Keratinocyte (primary cell): Measurements from ENCODE around the gene PROSER1. TPM values are rescaled to one million over a fixed set of nuclear protein-coding genes. Genes with fewer than 3 reads are reported as not detected.
A peak's percentile ranks its signal among the peaks of the same experiment; 100 is the strongest.

Source experiments
- DNase-seq: peaks from one replicate; pipeline ENCODE4 v3.0.0-alpha.2; 2011; ENCODE audit warnings: low read depth, missing footprints, low spot score
- FAIRE-seq: peaks from 2 replicates; lab custom pipeline; 2011; peaks lifted over from hg19 to GRCh38; lab: Jason Lieb, UNC
- H2AFZ ChIP-seq: 2 replicates; pipeline ENCODE4 v1.6.0; 2012; ENCODE audit warnings: low read length, control low read depth, inconsistent platforms; ENCODE audit not compliant: control insufficient read depth
- H3K27ac ChIP-seq: 2 replicates; pipeline ENCODE4 v1.5.1; 2011; ENCODE audit warnings: low read length; ENCODE audit not compliant: control insufficient read depth, insufficient read depth
- H3K27me3 ChIP-seq: 3 replicates; pipeline ENCODE4 v1.6.0; 2011; ENCODE audit warnings: low read length; ENCODE audit not compliant: control insufficient read depth, insufficient read depth; ENCODE audit errors: extremely low read depth
- H3K36me3 ChIP-seq, 2 experiments: 2 replicates in 1 of 2; 3 replicates in 1 of 2; pipeline ENCODE4 v1.5.1; 2011; ENCODE audit warnings: low read length in 2 of 2, mild to moderate bottlenecking in 1 of 2; ENCODE audit not compliant: control insufficient read depth in 2 of 2, insufficient read depth in 2 of 2; ENCODE audit errors: extremely low read depth in 1 of 2
- H3K4me1 ChIP-seq: 3 replicates; pipeline ENCODE4 v1.5.1; 2011; ENCODE audit warnings: low read length; ENCODE audit not compliant: control insufficient read depth, insufficient read depth; ENCODE audit errors: extremely low read depth
- H3K4me2 ChIP-seq: 3 replicates; pipeline ENCODE4 v1.6.0; 2011; ENCODE audit warnings: low read depth, low read length; ENCODE audit not compliant: control insufficient read depth, insufficient read depth; ENCODE audit errors: extremely low read depth
- H3K4me3 ChIP-seq, 3 experiments: fragments of 200-600 bp in 1 of 3; sonication (generic) in 1 of 3; 2 replicates in 2 of 3; 3 replicates in 1 of 3; pipeline ENCODE4 v1.5.1; 2011 to 2016; ENCODE audit warnings: low read length in 3 of 3, mild to moderate bottlenecking in 3 of 3, control low read depth in 2 of 3, inconsistent platforms in 1 of 3, low read depth in 1 of 3, mixed read lengths in 1 of 3, mixed run types in 1 of 3, moderate library complexity in 1 of 3; ENCODE audit not compliant: control insufficient read depth in 2 of 3, insufficient read depth in 2 of 3; ENCODE audit errors: extremely low read depth in 1 of 3
- H3K79me2 ChIP-seq: 2 replicates; pipeline ENCODE4 v1.6.0; 2012; ENCODE audit warnings: low read length; ENCODE audit not compliant: control insufficient read depth, insufficient read depth
- H3K9ac ChIP-seq: 3 replicates; pipeline ENCODE4 v1.6.0; 2011; ENCODE audit warnings: low read length; ENCODE audit not compliant: control insufficient read depth, insufficient read depth; ENCODE audit errors: extremely low read depth
- H3K9me1 ChIP-seq: 3 replicates; pipeline ENCODE4 v1.6.0; 2011; ENCODE audit warnings: low read length; ENCODE audit not compliant: control insufficient read depth, insufficient read depth; ENCODE audit errors: extremely low read depth
- H3K9me3 ChIP-seq: 2 replicates; pipeline ENCODE4 v1.5.1; 2012; ENCODE audit warnings: low read depth, low read length; ENCODE audit not compliant: control insufficient read depth
- H4K20me1 ChIP-seq: 3 replicates; pipeline ENCODE4 v1.6.0; 2011; ENCODE audit warnings: low read length; ENCODE audit not compliant: control insufficient read depth, insufficient read depth; ENCODE audit errors: extremely low read depth
- EZH2 ChIP-seq: IDR thresholded peaks from one replicate; pipeline ENCODE4 v1.6.1; 2012; ENCODE audit warnings: inconsistent platforms, mild to moderate bottlenecking, low read length, moderate library complexity
- dilution Hi-C: fragments of 300-500 bp; cut with MboI; formaldehyde crosslinking; loops from one replicate; pipeline ENCODE4 v1.7.0; 2020; ENCODE audit warnings: low sequenced_read_pairs; ENCODE audit not compliant: extremely low pct_ligation_motif_present
- polyA plus RNA-seq, 5 experiments: library from polyadenylated mRNA; depleted of rRNA in 3 of 5; stranded (reverse) in 3 of 5; stranded (forward) in 1 of 5; unstranded in 1 of 5; fragments of >200 nt; gene quantifications; 1 replicate in 1 of 5; 2 replicates in 3 of 5; 3 replicates in 1 of 5; pipeline versions ENCODE4 v1.2.1 to v1.2.3, GENCODE V29; 2011 to 2012; ENCODE audit warnings: missing spikeins in 2 of 5, low read depth in 1 of 5, low replicate concordance in 1 of 5
- TF ChIP-seq, protein P1 (sequence below), 3 experiments: IDR thresholded peaks in 1 of 3; conservative IDR thresholded peaks in 1 of 3; optimal IDR thresholded peaks in 1 of 3; 2 replicates in 2 of 3; 3 replicates in 1 of 3; pipeline versions ENCODE3 to v1.5.1; 2011; ENCODE audit warnings: low read length in 3 of 3, mild to moderate bottlenecking in 3 of 3, moderate library complexity in 2 of 3, control low read depth in 1 of 3, inconsistent platforms in 1 of 3; ENCODE audit not compliant: insufficient read depth in 2 of 3; ENCODE audit errors: extremely low read depth in 1 of 3

Gene PROSER1
- polyA plus RNA-seq, 1 donor (not counting 4 experiments of a cell fraction or from before 2014, with no cell fraction given) = 16.9 TPM

DNA sequence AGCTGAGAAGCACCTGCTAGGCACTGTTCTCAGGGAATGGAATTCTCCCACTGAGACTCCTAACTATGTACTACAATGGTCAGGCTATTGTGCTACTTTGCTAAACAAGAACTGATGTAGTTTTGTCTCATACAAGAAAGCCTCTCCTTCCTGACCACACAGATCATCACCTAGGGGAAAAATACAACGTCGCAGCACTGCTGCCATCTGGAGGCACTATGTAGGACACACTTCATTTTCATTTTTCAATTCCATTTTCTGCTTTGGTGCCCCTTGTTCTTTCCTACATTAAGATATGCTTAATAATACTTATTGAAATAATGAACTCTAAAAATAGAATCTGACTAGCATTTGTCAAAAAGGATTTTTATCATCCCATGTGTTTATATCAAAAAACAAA lies 21.1 kb downstream of the PROSER1 start:
- no peaks in the 10 kb centered on the region for H3K9me1 ChIP-seq
- DNase-seq (no peak), FAIRE-seq (peak; percentile 85)
- H3K27me3 ChIP-seq = no peaks in the 10 kb centered on the region
- dilution Hi-C loops = no loop called here
- H3K4me3 ChIP-seq = no peak overlapping the region
- H4K20me1 ChIP-seq = no peaks in the 10 kb centered on the region
- no peak for TF ChIP-seq EZH2
- TF ChIP-seq, protein P1, sequence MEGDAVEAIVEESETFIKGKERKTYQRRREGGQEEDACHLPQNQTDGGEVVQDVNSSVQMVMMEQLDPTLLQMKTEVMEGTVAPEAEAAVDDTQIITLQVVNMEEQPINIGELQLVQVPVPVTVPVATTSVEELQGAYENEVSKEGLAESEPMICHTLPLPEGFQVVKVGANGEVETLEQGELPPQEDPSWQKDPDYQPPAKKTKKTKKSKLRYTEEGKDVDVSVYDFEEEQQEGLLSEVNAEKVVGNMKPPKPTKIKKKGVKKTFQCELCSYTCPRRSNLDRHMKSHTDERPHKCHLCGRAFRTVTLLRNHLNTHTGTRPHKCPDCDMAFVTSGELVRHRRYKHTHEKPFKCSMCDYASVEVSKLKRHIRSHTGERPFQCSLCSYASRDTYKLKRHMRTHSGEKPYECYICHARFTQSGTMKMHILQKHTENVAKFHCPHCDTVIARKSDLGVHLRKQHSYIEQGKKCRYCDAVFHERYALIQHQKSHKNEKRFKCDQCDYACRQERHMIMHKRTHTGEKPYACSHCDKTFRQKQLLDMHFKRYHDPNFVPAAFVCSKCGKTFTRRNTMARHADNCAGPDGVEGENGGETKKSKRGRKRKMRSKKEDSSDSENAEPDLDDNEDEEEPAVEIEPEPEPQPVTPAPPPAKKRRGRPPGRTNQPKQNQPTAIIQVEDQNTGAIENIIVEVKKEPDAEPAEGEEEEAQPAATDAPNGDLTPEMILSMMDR (optimal IDR thresholded peaks at IDR 0.05 in 1 of 3, IDR thresholded peaks at IDR 0.05 in 1 of 3, conservative IDR thresholded peaks at IDR 0.05 in 1 of 3; ENCODE audit: extremely low read depth in 1 of 3, insufficient read depth in 2 of 3, low read length in 3 of 3) = peak; percentile 56 to 75 (median 66)
- H3K9me3 ChIP-seq = no peaks in the 10 kb centered on the region
- no peaks in the 10 kb centered on the region for H3K79me2 ChIP-seq
- H2AFZ ChIP-seq = no peak overlapping the region
- H3K27ac ChIP-seq = no peak overlapping the region
- no peak overlapping the region for H3K9ac ChIP-seq
- no peaks in the 10 kb centered on the region for H3K4me1 ChIP-seq
- peaks cover 20 to 25% of the 10 kb centered on the region in 2 experiments for H3K36me3 ChIP-seq
- H3K4me2 ChIP-seq = no peak overlapping the region

DNA sequence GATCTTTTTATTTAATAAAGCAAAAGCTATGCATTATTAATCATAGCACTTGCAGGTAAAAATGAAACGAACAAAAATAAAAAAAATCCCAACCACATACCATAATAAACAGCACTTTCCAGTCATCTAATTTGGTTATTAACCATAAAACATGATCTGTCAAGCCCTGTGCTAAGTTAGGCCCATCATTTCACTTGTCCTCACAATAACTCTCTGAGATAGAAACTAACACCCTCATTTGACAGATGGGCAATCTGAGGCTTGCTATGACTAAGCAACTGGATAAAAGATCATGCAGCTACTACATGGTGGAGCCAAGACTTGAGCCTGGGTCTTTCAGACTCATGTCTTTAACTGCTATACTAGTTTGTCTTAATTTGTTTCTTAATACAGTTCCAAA lies 21.8 kb downstream of the PROSER1 start:
- Histone ChIP-seq H3K9me3 (no peaks in the 10 kb centered on the region), H4K20me1 (no peaks in the 10 kb centered on the region), H3K4me2 (no peak overlapping the region), H3K36me3 (peaks cover 20 to 24% of the 10 kb centered on the region in 2 experiments), H3K79me2 (no peaks in the 10 kb centered on the region), H3K4me1 (no peaks in the 10 kb centered on the region), H3K27ac (no peak overlapping the region), H3K9ac (no peak overlapping the region), H3K27me3 (no peaks in the 10 kb centered on the region), H3K9me1 (no peaks in the 10 kb centered on the region), H3K4me3 (no peak overlapping the region), H2AFZ (no peak overlapping the region)
- dilution Hi-C loops = no loop called here
- DNase-seq (no peak), FAIRE-seq (no peak)
- no peak for TF ChIP-seq EZH2
- TF ChIP-seq, protein P1 (optimal IDR thresholded peaks at IDR 0.05 in 1 of 3, IDR thresholded peaks at IDR 0.05 in 1 of 3, conservative IDR thresholded peaks at IDR 0.05 in 1 of 3; ENCODE audit: extremely low read depth in 1 of 3, insufficient read depth in 2 of 3, low read length in 3 of 3) = no peak
